Common myeloid progenitor, CD34-positive (primary cell): ENCODE data around the gene KIAA1328.

Experiments used
- CTCF ChIA-PET: fragments of 350-600 bp; sonication (Branson Sonifier 250); formaldehyde crosslinking; loops from one replicate; lab custom pipeline; 2021; ENCODE audit warnings: antibody characterized with exemption; lab: Charles Lee
- POLR2A ChIA-PET: fragments of 350-600 bp; sonication (Branson Sonifier 250); formaldehyde crosslinking; loops from one replicate; lab custom pipeline; 2021; ENCODE audit warnings: antibody characterized with exemption; lab: Charles Lee
- DNase-seq, 3 donors: peaks; one replicate each; pipeline versions ENCODE4 v3.0.0 to v3.0.0-alpha.2; 2013
- H3K27ac ChIP-seq, 2 experiments: 1 replicate in 1 of 2; 2 replicates in 1 of 2; pipeline ENCODE4 v1.7.0; 2013; ENCODE audit warnings: inconsistent platforms in 2 of 2, low read length in 2 of 2, mild to moderate bottlenecking in 2 of 2, low read depth in 1 of 2, moderate library complexity in 1 of 2; ENCODE audit not compliant: severe bottlenecking in 2 of 2, insufficient read depth in 1 of 2, poor library complexity in 1 of 2
- H3K27me3 ChIP-seq, 5 experiments: replicated peaks in 2 of 5; 1 replicate in 3 of 5; 2 replicates in 2 of 5; pipeline versions ENCODE4 v1.6.1 to v1.7.0; 2013; ENCODE audit warnings: low read length in 4 of 5, mild to moderate bottlenecking in 2 of 5, moderate library complexity in 2 of 5, inconsistent platforms in 1 of 5; ENCODE audit not compliant: insufficient read depth in 5 of 5, control insufficient read depth in 4 of 5
- H3K36me3 ChIP-seq, 4 experiments: 1 replicate in 2 of 4; 2 replicates in 2 of 4; pipeline versions ENCODE4 v1.6.1 to v1.7.0; 2013; ENCODE audit warnings: low read length in 3 of 4, control low read depth in 1 of 4, mild to moderate bottlenecking in 1 of 4; ENCODE audit not compliant: control insufficient read depth in 4 of 4, insufficient read depth in 4 of 4
- H3K4me1 ChIP-seq, 4 experiments: 1 replicate in 3 of 4; 2 replicates in 1 of 4; pipeline versions ENCODE4 v1.6.1 to v1.7.1; 2013; ENCODE audit warnings: low read length in 3 of 4, mild to moderate bottlenecking in 3 of 4, control low read depth in 1 of 4, inconsistent platforms in 1 of 4, moderate library complexity in 1 of 4; ENCODE audit not compliant: control insufficient read depth in 4 of 4, insufficient read depth in 4 of 4; ENCODE audit errors: control extremely low read depth in 1 of 4
- H3K4me3 ChIP-seq, 7 experiments: 1 replicate in 4 of 7; 2 replicates in 3 of 7; pipeline versions ENCODE4 v1.5.1 to v1.7.0; 2013; ENCODE audit warnings: mild to moderate bottlenecking in 7 of 7, low read length in 6 of 7, moderate library complexity in 6 of 7, inconsistent platforms in 2 of 7, low read depth in 2 of 7, control low read depth in 1 of 7; ENCODE audit not compliant: insufficient read depth in 4 of 7, control insufficient read depth in 1 of 7; ENCODE audit errors: extremely low read depth in 1 of 7
- H3K9me3 ChIP-seq, 5 experiments: 1 replicate in 4 of 5; 2 replicates in 1 of 5; pipeline versions ENCODE4 v1.6.1 to v1.7.1; 2013; ENCODE audit warnings: low read length in 4 of 5, mild to moderate bottlenecking in 2 of 5, inconsistent platforms in 1 of 5, low read depth in 1 of 5, moderate library complexity in 1 of 5; ENCODE audit not compliant: control insufficient read depth in 4 of 5, insufficient read depth in 2 of 5; ENCODE audit errors: control extremely low read depth in 1 of 5
- WGBS: methylation state at CpG from one replicate; pipeline ENCODE4 v1.1.5; 2013; ENCODE audit not compliant: insufficient coverage; 5-methylcytosine and 5-hydroxymethylcytosine counted together

KIAA1328 gene

GRCh38 chr18:37207343-37207742 lies 378.4 kb downstream of the KIAA1328 start:
- no CpG with 5 or more reads among the region's 1 CpG for WGBS
- Histone ChIP-seq H3K4me3 (no peak overlapping the region), H3K27ac (no peak overlapping the region), H3K36me3 (no peaks in the 10 kb centered on the region), H3K9me3 (peaks cover 0 to 15% (median 2%) of the 10 kb centered on the region in 5 experiments), H3K4me1 (no peaks in the 10 kb centered on the region), H3K27me3 (no peaks in the 10 kb centered on the region)
- ChIA-PET CTCF (no interaction called here), POLR2A (no interaction called here)
- DNase-seq = no peak

GRCh38 chr18:37210781-37211180 lies 381.9 kb downstream of the KIAA1328 start:
- Histone ChIP-seq H3K36me3 (no peaks in the 10 kb centered on the region), H3K27ac (no peak overlapping the region), H3K27me3 (no peaks in the 10 kb centered on the region), H3K9me3 (peaks cover 0 to 2% (median 0%) of the 10 kb centered on the region in 5 experiments), H3K4me3 (no peak overlapping the region), H3K4me1 (no peaks in the 10 kb centered on the region)
- WGBS = no CpG with 5 or more reads among the region's 1 CpG
- CTCF ChIA-PET = no interaction called here
- no peak for DNase-seq
- POLR2A ChIA-PET = no interaction called here

GRCh38 chr18:37218022-37218590 lies 389.2 kb downstream of the KIAA1328 start:
- WGBS = 89% methylated on average over 2 of the region's 2 CpGs
- Histone ChIP-seq H3K4me1 (no peaks in the 10 kb centered on the region), H3K9me3 (peaks cover 0 to 17% (median 0%) of the 10 kb centered on the region in 5 experiments), H3K36me3 (no peaks in the 10 kb centered on the region), H3K27me3 (no peaks in the 10 kb centered on the region), H3K4me3 (no peak overlapping the region), H3K27ac (no peak overlapping the region)
- POLR2A ChIA-PET = no interaction called here
- DNase-seq = no peak
- CTCF ChIA-PET = no interaction called here

- ChIA-PET POLR2A (no interaction called here), CTCF (no interaction called here)
These were observed 390.3 kb downstream of the KIAA1328 start for GRCh38 chr18:37219257-37219656.

GRCh38 chr18:37222354-37222998 lies 393.5 kb downstream of the KIAA1328 start:
- ChIA-PET POLR2A (no interaction called here), CTCF (no interaction called here)
- Histone ChIP-seq H3K4me3 (no peak overlapping the region), H3K4me1 (no peaks in the 10 kb centered on the region), H3K36me3 (peaks cover 0 to 2% (median 0%) of the 10 kb centered on the region in 4 experiments), H3K27ac (no peak overlapping the region), H3K27me3 (no peaks in the 10 kb centered on the region), H3K9me3 (peaks cover 0 to 14% (median 0%) of the 10 kb centered on the region in 5 experiments)
- DNase-seq = no peak
- WGBS = 57% methylated on average over 2 of the region's 4 CpGs

More at GRCh38 chr18:37219257-37219656, 390.3 kb downstream of the KIAA1328 start:
- Histone ChIP-seq H3K27ac (no peak overlapping the region), H3K36me3 (no peaks in the 10 kb centered on the region), H3K4me1 (no peaks in the 10 kb centered on the region), H3K9me3 (peaks cover 0 to 17% (median 0%) of the 10 kb centered on the region in 5 experiments), H3K4me3 (no peak overlapping the region), H3K27me3 (no peaks in the 10 kb centered on the region)
- WGBS = 87% methylated on average over 7 of the region's 7 CpGs
- DNase-seq = no peak

- no peak overlapping the region for H3K4me3 ChIP-seq
- H3K36me3 ChIP-seq = peaks cover 0 to 2% (median 0%) of the 10 kb centered on the region in 4 experiments
- no peak for DNase-seq
- no peak overlapping the region for H3K27ac ChIP-seq
- no peaks in the 10 kb centered on the region for H3K27me3 ChIP-seq
- WGBS = 100% methylated on average over 1 of the region's 5 CpGs
- H3K9me3 ChIP-seq = peaks cover 0 to 14% (median 0%) of the 10 kb centered on the region in 5 experiments
- POLR2A ChIA-PET = no interaction called here
- H3K4me1 ChIP-seq = no peaks in the 10 kb centered on the region
- CTCF ChIA-PET = no interaction called here
These were observed 394.1 kb downstream of the KIAA1328 start for GRCh38 chr18:37222999-37223378.

- H3K4me3 ChIP-seq = no peak overlapping the region
- H3K36me3 ChIP-seq = peaks cover 0 to 2% (median 0%) of the 10 kb centered on the region in 4 experiments
- no peaks in the 10 kb centered on the region for H3K4me1 ChIP-seq
- POLR2A ChIA-PET = no interaction called here
- no peak for DNase-seq
- H3K9me3 ChIP-seq = no peaks in the 10 kb centered on the region
- H3K27me3 ChIP-seq = no peaks in the 10 kb centered on the region
- 87% methylated on average over 3 of the region's 4 CpGs for WGBS
- H3K27ac ChIP-seq = no peak overlapping the region
- CTCF ChIA-PET = no interaction called here
These were observed 396.4 kb downstream of the KIAA1328 start for GRCh38 chr18:37225279-37225678.
